ENCODE data around the gene S100A6.
"Not testable (repeated sequence)": the region's sequence is repeated elsewhere in the genome, so short reads cannot be mapped to it uniquely, and the experiment has no call there.

Gene S100A6

DNA sequence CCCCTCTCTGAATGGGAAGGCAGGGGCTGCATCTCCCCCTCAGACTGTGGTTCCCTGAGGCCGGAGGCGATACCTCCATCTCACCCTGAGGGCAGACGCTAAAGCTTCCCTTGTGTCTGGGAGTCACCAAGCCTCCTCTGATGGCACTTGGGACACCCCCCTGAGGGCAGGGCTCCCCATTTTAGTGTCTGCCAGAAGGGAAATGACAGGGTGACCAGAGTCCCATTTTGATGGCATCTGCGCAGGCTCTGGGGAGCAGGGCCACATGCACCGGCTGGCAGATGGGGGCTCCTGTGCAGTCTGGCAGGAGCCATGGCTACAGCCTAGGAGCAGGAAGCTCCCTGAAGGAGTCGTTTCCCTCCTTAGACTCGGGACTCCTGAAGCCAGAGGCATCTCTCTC is 28.2 kb upstream of the S100A6 start:
- DNase-seq (ENCODE audit: low spot score): no peak

DNA sequence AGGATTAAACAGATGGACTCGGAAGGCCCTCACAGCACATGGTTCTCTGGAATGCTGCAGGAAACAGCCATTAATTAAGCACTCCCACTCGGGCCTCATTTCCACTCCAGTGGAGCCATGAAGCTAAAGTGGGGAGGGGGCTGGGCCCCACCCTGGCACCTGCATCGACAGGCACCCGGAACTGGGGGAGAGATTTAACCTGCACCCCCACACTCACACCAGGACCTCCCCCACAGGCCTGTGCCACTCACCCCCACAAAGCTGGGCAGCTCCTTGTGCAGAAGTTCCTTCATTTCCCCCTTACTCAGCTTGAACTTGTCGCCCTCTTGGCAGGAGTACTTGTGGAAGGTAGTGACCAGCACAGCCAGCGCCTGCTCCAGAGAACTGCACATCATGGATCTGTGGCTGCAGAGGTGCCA is 27.7 kb upstream of the S100A6 start:
- no peak for DNase-seq (ENCODE audit: low spot score)

DNA sequence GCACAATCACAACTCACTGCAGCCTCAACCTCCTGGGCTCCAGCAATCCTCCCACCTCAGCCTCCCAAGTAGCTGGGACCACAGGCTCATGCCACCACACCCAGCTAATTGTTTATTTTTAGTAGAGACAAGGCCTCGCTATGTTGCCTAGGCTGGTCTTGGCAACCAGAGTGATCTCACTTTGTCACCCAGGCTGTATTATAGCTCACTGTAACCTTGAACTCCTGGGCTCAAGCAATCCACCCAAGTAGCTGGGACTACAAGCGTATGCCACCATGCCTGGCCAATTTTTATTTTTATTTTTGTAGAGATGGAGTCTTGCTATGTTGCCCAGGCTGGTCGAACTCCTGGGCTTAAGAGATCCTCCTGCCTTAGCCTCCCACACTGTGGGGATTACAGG is 26.2 kb upstream of the S100A6 start:
- not testable (repeated sequence) for DNase-seq (ENCODE audit: low spot score)

DNA sequence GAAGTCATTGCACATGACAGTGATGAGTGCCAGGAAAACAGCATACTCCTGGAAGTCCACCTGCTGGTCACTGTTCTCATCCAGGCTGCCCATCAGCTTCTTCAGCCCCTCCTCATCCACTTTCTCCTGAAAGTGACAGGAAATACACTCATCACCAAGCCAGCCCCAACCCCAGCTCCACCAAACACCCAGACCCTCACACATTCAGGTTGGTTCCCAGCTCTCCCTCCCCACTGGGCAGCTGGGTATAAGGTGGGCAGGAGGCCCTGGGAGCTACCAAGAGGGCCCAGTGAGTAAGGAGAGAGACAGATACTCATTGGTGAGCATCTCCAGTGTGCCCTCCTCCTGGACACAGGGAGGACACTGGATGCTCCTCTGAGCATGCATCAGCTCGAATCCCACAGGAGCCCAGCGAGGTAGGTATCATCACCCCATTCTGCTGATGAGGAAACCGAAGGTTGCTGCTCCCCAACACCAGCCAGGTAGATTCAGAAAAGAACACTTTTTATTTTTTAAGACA is 25.7 kb upstream of the S100A6 start:
- no peak for DNase-seq (ENCODE audit: low spot score)

DNA sequence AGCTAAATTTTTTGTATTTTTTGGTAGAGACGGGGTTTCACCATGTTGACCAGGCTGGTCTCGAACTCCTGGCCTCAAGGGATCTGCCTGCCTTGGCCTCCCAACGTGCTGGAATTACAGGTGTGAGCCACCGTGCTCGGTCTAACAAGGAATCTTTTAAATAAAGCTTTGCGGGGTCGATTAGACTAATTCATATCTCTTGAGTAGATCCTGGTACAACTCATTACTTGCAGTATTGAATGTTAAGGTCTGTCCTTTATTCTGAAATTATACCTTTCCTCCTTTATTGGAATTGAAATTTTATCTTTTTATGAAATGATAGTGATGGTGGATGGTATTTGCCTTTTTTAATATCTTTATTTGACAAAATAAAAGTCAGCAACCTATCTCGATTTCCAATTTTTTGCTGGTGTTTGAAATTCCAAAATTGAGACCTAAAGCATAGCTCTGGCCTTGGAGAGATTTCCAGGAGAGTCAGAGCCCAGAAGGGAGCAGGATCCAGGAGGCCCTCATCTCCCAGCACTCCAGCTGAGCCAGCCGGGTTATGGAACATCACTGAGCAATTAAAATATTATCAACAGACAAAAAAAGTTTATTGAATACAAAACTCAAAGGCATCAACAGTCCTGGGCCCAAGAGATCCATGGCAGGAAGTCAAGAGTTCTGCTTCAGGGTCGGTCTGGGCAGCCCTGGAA is 25.1 kb upstream of the S100A6 start:
- DNase-seq (ENCODE audit: low spot score): no peak

DNA sequence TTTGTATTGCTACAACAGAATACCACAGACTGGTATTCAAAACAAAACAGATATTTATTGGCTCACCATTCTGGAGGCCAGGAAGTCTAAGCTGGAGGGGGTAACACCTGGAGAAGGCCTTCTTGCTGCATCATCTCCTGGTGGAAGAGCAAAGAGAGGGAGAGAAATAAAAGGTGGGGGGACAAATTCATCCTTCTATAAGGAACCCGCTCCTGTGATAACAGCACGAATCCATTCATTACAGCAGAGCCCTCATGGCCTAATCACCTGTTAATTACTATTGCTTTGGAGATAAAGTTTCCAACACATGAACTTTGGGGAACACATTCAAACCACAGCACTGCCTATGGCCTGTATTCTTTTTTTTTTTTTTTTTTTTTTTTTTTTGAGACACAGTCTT is 24.4 kb upstream of the S100A6 start:
- no peak for DNase-seq (ENCODE audit: low spot score)

DNA sequence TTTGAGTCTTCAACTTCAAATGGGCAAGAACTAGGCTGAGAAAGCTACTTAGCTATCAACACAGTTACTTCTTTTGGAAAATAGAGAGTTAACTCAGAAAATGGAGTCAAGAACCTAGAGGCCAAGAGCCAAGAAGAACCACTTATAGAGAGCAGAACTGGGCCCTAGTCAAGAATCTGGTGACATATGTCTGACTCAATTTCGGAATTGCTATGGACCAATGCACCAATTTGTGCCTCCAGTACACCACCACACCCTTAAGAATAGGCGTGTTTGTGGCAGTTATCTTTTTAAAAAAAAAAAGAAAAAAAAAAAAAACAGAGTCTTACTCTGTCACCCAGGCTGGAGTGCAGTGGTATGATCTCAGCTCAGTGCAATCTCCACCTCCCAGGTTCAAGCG is 22.1 kb upstream of the S100A6 start:
- no peak for DNase-seq (ENCODE audit: low spot score)

DNA sequence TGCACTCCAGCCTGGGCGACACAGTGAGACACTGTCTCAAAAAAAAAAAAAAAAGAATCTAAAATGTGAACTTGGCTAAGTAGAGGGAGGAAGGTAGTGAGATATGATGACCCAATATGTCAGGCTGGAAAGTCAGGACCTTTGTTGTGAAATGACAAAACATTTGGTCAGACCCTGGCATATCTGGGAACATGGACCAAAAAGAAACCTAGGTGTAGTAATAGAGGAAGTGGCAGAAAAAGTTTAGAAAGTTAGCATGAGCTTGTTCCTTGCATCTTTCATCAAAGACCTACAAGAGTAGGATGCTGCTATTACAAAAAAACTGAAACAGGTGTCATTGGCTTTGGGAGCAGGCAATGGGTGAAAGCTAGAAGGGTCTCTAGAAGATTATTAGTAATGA is 20.6 kb upstream of the S100A6 start:
- DNase-seq (ENCODE audit: low spot score): no peak

DNA sequence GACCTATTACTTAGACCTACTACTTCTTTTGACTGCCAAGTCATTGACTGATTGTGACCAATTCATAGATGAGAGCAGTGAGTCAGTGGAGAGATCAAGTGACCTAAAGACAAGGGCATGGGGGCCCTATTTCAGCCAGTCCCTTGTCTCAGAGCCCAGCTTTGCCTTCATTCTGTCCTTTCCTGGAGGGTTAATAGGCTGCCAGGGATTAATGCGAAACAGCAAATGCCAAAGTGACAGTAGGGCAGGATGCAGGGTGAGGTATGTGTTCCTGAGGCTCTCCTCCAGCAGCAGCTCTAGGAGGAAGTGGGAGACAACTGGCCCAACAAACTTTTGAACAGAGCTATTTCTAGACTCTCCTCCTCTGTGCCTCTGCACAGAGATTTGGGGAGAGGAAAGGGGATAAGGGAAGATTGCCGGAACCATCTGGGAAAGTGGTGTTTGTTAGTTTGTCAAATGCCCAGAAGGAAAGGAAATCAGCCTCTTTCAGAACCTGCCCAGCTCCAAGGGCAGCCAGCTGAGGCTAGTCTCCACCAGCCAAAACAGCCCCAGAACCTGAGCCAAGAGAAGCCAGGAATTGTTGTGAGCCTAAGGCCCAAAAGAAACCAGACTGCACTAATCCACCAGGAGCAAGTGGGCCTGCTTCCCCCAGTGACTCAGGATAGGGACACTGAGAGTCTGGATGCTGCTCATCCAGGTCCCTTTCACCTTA is 18.2 kb upstream of the S100A6 start:
- no peak for DNase-seq (ENCODE audit: low spot score)

DNA sequence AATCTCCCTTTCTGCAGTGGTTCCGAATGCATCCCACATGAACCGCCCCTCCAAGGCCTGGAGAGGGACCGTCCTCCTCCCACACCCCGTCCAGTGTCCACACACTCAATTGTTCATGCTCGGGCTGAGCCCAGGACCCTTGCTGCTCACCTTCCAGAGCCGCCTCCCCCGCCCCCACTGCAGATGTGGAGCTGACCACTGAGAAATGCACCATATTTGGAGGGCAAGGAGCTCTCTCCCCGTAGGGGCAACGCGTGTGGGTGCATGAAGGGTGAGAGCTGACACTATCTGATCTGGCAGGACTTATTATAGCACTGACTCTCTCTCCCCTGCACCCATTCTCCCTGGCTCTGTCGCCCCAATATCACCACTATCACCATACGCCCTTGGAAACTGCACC is 17.3 kb upstream of the S100A6 start:
- DNase-seq (ENCODE audit: low spot score): no peak

DNA sequence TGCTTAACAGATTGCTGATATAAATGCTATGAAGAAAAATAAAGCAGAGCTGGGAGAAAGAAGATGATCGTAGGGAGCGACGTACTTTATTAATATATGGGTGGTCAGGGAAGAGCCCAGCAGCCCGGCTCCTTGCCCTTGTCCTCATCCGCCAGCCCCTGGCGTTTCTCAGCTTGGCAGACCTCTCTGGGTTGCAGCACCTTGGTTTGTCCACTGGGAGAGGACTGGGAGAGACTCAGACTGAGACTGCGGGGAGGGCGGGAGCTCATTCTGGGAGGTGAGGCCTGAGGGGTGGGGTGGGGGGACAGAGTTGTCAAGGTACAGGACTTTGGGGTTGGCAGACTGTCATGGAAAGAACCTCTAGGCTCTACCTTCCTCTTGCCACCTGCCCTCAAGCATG is 16.5 kb upstream of the S100A6 start:
- DNase-seq (ENCODE audit: low spot score): no peak

DNA sequence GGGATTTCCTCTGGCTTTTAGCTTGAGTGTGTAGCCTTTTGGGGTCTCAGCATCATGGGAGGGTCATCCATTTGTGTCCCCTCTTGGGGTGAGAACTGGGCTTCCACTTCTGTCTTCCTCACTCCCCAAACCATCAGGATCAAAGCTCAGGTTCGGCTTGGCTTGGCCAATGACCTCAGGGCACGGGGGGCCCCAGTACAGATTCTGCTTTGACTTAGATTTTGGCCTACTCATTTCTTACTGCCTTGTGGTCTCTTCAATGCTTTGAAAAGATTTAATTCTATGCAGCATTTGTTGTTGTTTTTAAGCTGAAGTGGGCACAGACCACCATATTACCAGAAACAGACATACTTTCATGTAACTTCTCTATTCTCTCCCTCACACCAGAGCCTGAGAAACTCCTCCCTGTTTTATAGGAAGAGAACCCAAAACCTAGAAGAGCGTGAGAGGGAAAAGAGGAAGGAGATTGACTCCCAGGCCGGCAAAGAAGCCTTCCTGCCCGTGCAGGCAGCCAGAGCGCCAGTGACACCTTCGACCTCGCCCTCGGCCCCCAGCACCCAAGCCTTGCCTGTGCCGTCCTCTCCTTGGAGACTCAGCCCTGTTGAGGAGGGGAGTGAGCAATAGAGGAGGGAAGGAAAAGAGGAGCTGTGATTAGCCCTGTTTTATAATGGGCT is 15.2 kb upstream of the S100A6 start:
- no peak for DNase-seq (ENCODE audit: low spot score)

DNA sequence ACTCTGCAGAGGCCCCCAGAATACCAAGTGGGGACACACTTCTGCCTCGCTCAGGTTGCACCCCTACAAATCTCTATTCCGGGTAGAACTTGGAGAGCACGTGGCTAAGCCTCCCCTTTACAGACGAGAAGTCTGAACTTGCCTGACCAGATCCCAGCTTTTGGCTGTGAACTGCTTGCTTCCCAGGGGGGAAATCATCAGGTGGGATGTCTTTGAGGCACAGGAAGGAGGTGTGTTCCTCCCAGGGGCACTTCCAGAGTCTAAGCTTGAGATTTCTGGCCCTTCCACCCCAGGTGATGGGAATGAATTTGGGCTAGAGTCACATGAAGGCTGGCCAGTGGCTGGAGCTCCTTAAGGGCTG is 14.6 kb upstream of the S100A6 start:
- no peak for DNase-seq (ENCODE audit: low spot score)

DNA sequence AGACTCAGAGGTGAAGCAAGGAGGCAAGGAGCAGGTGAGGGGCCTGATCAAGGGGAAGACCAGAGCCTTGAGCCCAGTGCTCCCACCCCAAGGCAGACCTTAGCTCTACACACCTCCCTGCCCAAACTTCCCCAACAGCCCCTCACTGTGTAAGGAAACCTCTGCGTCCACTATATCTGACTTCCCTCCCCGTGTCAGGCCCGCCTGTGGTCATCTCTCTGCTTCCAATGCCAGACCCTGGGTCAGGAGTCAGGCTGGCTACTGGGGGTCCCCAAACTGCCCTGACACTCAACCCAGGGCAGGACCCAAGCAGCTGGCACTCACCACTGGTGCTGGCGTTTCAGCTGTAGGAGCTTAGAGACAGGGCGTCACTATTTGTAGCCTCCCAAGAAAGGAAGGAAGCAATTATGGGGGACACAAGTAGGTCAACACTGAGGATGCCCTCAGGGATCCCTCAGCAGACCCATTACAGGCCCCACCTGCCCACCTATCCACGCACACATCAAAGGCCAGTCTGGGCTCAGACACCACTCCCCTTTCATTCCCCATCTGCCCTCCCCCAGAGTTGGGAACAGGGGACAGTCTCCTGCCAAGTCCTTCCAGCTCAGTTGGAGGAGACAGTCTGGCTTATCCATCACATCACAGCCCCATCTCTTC is 14.1 kb upstream of the S100A6 start:
- DNase-seq (ENCODE audit: low spot score): no peak

DNA sequence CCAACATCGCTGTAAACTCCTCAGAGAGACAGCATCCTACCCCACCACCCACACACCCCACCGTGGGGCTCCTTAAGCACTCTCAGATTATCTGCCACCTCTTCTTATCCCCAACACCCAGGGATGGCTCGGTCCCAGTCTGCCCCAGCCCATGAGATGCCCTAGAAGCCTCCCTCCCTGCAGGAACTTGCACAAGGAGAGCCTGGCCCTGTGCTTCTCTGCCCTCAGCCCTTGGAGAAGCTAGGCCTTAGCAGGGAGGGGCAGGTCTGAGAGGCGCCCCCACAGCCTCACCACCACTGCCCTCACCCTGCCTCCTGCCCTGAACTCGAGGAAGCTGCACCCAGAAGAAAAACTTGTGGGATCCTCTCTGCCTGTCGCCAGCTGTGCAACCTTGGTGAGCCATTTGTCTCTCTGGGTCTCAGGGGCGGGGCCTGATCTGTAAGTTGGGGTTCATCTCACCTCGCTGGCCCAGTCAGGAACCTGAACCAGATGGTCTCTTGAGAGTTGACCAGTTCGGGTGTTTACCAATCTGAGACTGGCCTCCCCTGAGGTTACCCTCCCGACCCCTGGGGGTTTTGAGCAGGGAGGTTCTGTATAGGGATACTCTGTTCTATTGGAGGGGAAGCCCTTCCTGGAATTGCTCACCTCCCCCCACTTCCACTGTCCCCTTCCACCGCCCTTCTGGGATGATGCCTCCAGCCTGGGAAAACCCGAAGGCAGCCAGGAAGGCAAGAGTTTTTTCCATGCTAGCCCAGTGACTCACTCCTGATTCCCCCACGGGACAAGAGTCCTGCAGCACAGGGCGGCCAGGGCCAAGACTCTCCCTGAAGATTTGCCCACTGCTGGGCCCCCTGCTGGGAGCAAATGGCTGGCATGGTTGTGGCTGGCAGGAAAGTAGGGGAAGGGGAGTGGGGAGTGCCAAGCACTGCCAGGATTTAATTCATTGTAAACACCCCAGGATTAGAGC is 13.2 kb upstream of the S100A6 start, which contains the start of gene S100A3:
Gene S100A3 (minus strand): TSS at position 537 of the 967 bp plus-strand sequence. CDS start 773 bp downstream, outside the sequence.
- peak; percentile 82 for DNase-seq (ENCODE audit: low spot score)

DNA sequence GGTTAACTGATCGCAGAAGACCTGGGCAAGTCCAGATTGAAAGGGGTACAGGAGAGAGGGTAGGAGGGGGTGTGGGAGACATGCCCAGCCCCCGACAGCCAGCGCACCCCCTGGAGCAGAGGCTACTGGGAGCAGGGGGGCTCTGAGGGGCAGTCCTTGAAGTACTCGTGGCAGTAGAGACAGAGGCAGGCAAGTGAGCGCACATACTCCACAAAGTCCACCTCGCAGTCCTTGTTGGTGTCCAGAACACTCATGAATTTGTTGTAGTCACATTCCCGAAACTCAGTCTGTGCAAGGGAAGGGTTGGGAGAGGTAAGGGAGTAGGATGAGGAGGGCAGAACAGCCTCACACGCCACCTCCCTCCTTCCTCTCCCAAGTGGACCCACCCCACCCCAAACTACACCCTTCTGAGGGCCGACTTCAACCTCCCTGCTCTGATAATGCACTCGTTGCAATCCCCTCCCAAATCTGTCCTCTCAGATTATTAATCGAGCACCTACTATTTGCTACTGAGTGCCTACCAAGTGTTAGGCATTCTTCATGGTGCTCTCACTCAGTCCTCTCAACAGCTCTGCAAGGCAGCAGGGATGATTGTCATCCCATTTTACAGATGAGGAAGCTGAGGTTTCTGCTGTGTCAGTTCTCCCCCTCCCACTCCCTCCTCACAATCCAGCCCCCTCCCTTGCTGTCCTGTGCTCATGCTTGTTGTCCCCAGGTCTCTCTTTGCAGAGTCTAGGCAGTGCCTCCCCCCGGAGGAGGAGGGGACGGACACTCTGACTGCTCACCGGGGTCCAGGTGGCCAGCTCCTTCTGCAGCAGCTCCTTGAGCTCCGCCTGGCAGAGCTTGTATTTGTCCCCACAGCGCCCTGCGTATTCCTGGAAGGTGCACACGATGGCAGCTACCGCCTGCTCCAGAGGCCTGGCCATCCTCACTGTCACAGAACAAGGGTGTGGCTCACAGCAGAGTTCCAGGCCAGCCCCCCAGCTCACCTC is 12.1 kb upstream of the S100A6 start:
- DNase-seq (ENCODE audit: low spot score): no peak

DNA sequence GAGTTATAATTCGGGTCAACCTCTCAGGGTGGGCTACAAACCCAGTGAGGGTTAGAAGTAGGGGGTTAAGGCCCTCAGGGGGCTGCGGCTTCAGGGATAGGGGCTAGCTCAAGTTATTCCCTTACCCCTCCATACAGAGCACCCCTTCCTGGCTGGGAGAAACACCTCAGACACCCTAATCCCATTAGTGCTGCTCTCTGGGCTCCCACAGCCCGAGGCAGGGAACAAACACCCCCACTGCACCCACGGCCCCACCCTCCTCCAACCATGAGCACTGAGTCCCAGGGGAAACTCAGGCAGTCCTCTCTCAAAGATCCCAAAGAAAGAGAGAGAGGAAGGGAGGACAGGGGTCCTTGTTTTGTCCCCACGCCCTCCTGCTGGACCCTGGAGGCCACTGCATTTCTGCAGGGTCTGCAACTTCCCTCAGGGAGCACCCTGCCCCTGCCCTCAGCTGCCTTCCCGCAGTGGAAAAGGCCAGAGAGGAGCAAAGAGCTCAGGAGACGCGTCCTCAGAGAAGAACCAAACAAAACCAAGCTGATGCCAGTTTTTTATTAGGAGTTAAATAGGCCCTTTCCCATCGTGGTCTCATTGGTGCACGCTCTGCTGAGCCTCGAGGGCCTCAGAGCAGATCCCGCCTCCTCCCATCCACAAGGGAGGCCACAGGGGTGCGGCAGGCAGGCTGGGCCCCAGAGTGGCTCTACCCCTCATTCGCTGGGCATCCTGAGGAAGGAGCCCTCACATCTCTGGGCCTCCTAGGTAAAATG is 11.2 kb upstream of the S100A6 start:
- no peak for DNase-seq (ENCODE audit: low spot score)

DNA sequence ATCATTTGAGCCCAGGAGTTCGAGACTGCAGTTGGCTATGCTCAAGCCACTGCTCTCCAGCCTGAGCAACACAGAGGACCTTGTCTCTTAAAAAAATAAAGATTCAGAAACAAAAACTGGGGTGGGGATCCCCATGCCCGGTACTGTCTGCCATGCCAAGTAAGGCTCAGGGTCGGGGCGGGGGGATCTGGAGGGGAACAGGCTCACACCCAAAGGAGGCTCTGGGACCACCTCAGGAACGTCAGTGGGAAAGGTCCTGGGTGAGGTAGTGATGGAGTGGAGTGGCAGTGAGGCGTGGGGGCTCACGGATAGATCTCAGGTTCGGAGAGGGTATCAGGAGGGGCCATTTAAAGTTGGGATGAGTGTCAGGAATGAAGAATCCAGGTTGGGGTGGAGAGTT is 10.6 kb upstream of the S100A6 start:
- no peak for DNase-seq (ENCODE audit: low spot score)

Measured in AG08396 (cell line).